Loucy (cell line): ENCODE data around the gene BRINP2.

Source experiments
- H2AFZ ChIP-seq: fragments of 200-600 bp; sonication (generic); 2 replicates; pipeline ENCODE4 v1.6.0; 2016; ENCODE audit warnings: antibody characterized with exemption, mild to moderate bottlenecking, low read length, moderate library complexity
- H3F3A ChIP-seq: fragments of 200-600 bp; 2 replicates; pipeline ENCODE4 v1.6.0; 2016; ENCODE audit warnings: antibody characterized with exemption, low read depth, mild to moderate bottlenecking
- H3K27me3 ChIP-seq: fragments of 200-600 bp; sonication (generic); 2 replicates; pipeline ENCODE4 v1.6.1; 2014; ENCODE audit warnings: low read length, mild to moderate bottlenecking; ENCODE audit not compliant: insufficient read depth, poor library complexity, severe bottlenecking
- H3K36me3 ChIP-seq: fragments of 200-600 bp; sonication (generic); 2 replicates; pipeline ENCODE4 v1.6.1; 2016; ENCODE audit warnings: low read length; ENCODE audit not compliant: insufficient read depth
- H3K4me1 ChIP-seq: fragments of 200-600 bp; sonication (generic); 2 replicates; pipeline ENCODE4 v1.5.1; 2014; ENCODE audit warnings: low read length, mild to moderate bottlenecking; ENCODE audit not compliant: insufficient read depth, poor library complexity, severe bottlenecking
- H3K4me2 ChIP-seq: fragments of 200-600 bp; sonication (generic); 2 replicates; pipeline ENCODE4 v1.6.0; 2014; ENCODE audit warnings: antibody characterized with exemption, low read length, low read depth, mild to moderate bottlenecking; ENCODE audit not compliant: poor library complexity, severe bottlenecking
- H3K4me3 ChIP-seq: fragments of 200-600 bp; sonication (generic); 2 replicates; pipeline ENCODE4 v1.5.1; 2014; ENCODE audit warnings: low read length, mild to moderate bottlenecking, mixed read lengths; ENCODE audit not compliant: poor library complexity, severe bottlenecking
- H3K79me2 ChIP-seq: fragments of 200-600 bp; sonication (generic); 2 replicates; pipeline ENCODE4 v1.6.1; 2014; ENCODE audit warnings: low read length; ENCODE audit not compliant: insufficient read depth
- H3K9ac ChIP-seq: fragments of 200-600 bp; sonication (generic); 2 replicates; pipeline ENCODE4 v1.6.0; 2014; ENCODE audit warnings: mild to moderate bottlenecking, low read depth, low read length, moderate library complexity; ENCODE audit not compliant: poor library complexity, severe bottlenecking
- H3K9me2 ChIP-seq: fragments of 200-600 bp; sonication (generic); replicated peaks from 2 replicates; pipeline ENCODE4 v1.6.1; 2016; ENCODE audit warnings: low read depth, low read length, mixed read lengths
- H3K9me3 ChIP-seq: fragments of 200-600 bp; sonication (generic); 2 replicates; pipeline ENCODE4 v1.6.1; 2014; ENCODE audit warnings: mild to moderate bottlenecking, antibody characterized with exemption, low read length, low read depth; ENCODE audit not compliant: insufficient read depth
- H4K20me1 ChIP-seq: fragments of 200-600 bp; sonication (generic); 2 replicates; pipeline ENCODE4 v1.6.0; 2014; ENCODE audit warnings: antibody characterized with exemption, low read length, mild to moderate bottlenecking; ENCODE audit not compliant: insufficient read depth, poor library complexity, severe bottlenecking
- CTCF ChIP-seq: fragments of 200-600 bp; sonication (generic); conservative IDR thresholded peaks from 2 replicates; pipeline ENCODE4 v1.5.1; 2014; ENCODE audit warnings: mild to moderate bottlenecking, antibody characterized with exemption, low read length
- EZH2phosphoT487 ChIP-seq: fragments of 200-600 bp; IDR thresholded peaks from 2 replicates; pipeline ENCODE4 v1.6.1; 2018; ENCODE audit warnings: antibody characterized with exemption, mild to moderate bottlenecking, moderate library complexity, borderline replicate concordance

BRINP2 gene

DNA sequence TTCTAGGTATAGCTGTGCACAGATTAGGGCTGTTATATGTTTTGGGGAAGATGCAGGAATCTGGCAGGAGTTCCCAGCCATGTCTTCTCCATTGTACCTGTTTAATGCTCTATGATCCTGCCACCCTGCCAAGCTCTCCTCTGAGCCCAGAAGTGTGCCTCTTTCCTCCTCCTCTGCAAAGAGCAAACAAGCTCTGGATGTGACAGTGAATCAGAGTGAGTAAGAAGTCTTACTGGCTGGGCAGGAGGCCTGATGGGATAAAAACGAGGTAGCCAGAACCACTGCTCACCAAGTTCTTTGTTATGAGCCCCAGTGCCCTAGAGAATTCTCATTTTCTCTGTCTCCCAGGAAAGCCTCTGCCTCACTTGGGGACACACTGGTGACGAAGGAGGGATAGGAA, 69.0 kb downstream of the BRINP2 start:
- Histone ChIP-seq H3K4me3 (no peak overlapping the region), H3K9me2 (no peaks in the 10 kb centered on the region), H2AFZ (no peak overlapping the region), H4K20me1 (no peaks in the 10 kb centered on the region), H3K4me2 (no peak overlapping the region), H3F3A (no peaks in the 10 kb centered on the region), H3K27me3 (no peaks in the 10 kb centered on the region), H3K36me3 (no peaks in the 10 kb centered on the region), H3K9ac (no peak overlapping the region), H3K4me1 (no peaks in the 10 kb centered on the region), H3K79me2 (no peaks in the 10 kb centered on the region), H3K9me3 (no peaks in the 10 kb centered on the region)
- no peak for TF ChIP-seq EZH2phosphoT487

DNA sequence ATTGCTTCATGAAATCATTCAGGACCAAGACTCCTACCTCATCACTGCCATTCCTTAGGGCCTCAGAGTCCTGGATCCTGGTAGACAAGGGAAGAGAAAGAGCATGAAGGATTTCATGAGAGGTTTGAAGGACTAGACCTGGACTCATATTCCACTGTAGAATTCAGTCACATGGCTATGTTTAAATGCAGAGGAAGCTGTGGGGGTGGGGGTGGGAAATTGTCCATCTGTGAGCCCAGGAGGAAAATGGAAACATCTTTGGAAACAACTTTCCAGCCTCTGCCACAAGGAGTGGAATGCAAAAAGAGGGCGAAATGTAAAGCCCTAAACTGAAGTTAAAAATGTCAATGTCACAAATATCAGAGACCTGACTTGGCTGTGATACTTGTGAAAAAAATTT, 73.0 kb downstream of the BRINP2 start:
- no peak overlapping the region for H3K4me3 ChIP-seq
- no peaks in the 10 kb centered on the region for H3K4me1 ChIP-seq
- TF ChIP-seq CTCF (no peak), EZH2phosphoT487 (no peak)
- H3K79me2 ChIP-seq = no peaks in the 10 kb centered on the region
- H3F3A ChIP-seq = no peaks in the 10 kb centered on the region
- no peak overlapping the region for H3K9ac ChIP-seq
- no peaks in the 10 kb centered on the region for H3K27me3 ChIP-seq
- H3K4me2 ChIP-seq = no peak overlapping the region
- H3K36me3 ChIP-seq = no peaks in the 10 kb centered on the region
- no peaks in the 10 kb centered on the region for H4K20me1 ChIP-seq
- no peaks in the 10 kb centered on the region for H3K9me2 ChIP-seq
- H3K9me3 ChIP-seq = no peaks in the 10 kb centered on the region
- no peak overlapping the region for H2AFZ ChIP-seq

DNA sequence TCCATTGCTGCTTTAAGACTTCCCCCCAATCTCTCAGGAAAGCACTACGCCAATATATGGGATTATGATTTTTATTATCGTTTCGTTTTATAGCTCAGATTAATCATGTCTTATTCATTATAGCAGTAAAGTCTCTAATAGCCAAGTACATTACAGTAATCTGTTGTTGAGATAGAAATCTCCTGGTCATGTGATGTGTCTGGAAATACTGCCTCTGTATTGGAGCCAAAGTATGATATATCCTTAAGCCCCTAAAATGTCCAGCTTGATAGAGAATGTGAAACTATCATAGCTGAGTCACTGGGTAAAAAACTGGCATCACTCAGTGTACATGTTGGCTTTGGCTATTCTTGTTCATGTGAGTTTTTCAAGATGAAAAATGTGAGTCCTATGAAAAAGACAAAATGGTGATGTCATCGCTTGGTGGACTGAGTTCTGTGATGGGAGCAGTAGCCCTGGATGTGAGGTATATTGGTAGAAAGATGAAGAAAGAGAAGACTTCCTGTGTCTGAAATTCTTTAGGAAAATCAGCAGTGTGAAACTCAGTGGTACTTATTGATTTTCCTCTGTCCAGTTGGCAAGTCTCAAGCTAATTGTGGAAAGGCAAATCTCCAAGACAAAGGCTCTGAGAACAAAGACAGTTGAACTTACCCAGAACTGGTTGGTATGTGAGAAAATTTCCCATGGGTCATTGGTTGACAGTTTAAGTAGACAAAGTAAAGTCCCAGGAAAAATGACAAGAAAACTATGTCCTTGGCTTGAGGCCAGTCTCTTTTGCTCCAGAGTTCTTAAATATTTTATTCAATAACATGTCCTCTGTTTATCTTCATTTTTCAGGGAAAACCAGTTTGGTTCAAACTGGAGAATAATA, 76.2 kb downstream of the BRINP2 start:
- Histone ChIP-seq H4K20me1 (no peaks in the 10 kb centered on the region), H2AFZ (no peak overlapping the region), H3K79me2 (no peaks in the 10 kb centered on the region), H3K9me3 (no peaks in the 10 kb centered on the region), H3K27me3 (no peaks in the 10 kb centered on the region), H3K9ac (no peak overlapping the region), H3K4me1 (no peaks in the 10 kb centered on the region), H3F3A (no peaks in the 10 kb centered on the region), H3K4me2 (no peak overlapping the region), H3K36me3 (no peaks in the 10 kb centered on the region), H3K9me2 (no peaks in the 10 kb centered on the region), H3K4me3 (no peak overlapping the region)
- no peak for TF ChIP-seq EZH2phosphoT487
- no peak for TF ChIP-seq CTCF
